Measurements from ENCODE around the gene LRBA.
"Not testable (repeated sequence)": the region's sequence is repeated elsewhere in the genome, so short reads cannot be mapped to it uniquely, and the experiment has no call there.

The LRBA gene

GRCh38 chr4:150971901-150972300, 43.2 kb downstream of the LRBA start:
- FAIRE-seq = peak; percentile 28

- FAIRE-seq = no peak
Observed at GRCh38 chr4:150970685-150971151, 44.4 kb downstream of the LRBA start.

DNA sequence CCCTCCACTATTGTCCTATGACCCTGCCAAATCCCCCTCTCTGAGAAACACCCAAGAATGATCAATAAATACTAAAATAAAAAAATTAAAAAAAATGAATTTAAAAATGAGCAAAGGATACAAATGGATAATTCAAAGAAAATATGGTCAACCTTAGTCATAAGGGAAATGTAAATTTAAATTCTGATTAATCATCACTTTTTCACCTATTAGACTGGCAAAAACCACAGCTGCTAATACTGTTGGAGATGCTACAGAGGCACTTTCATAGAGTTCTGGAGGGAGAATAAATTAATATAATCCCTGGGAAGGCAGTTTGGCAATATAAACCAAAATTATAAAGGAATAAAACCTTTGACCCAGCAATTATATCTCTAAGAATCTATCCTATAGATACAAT, 50.3 kb downstream of the LRBA start:
- no peak for FAIRE-seq

DNA sequence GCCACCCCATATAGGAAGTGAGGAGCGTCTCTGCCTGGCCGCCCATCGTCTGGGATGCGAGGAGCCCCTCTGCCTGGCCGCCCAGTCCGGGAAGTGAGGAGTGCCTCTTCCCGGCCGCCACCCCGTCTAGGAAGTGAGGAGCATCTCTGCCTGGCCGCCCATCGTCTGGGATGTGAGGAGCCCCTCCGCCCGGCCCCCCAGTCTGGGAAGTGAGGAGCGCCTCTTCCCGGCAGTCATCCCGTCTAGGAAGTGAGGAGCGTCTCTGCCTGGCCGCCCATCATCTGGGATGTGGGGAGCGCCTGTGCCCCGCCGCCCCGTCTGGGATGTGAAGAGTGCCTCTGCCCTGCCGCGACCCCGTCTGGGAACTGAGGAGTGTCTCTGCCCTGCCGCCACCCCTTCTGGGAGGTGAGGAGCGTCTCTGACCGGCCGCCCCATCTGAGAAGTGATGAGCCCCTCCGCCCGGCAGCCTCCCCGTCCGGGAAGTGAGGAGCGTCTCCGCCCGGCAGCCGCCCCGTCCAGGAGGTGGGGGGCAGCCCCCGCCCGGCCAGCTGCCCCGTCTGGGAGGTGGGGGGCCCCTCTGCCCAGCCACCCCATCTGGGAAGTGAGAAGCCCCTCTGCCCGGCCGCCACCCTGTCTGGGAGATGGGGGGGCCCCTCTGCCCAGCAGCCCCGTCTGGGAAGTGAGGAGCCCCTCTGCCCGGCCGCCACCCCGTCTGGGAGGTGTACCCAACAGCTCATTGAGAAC, 51.3 kb downstream of the LRBA start:
- not testable (repeated sequence) for FAIRE-seq

- no peak for FAIRE-seq
Observed at GRCh38 chr4:150962245-150962644, 52.8 kb downstream of the LRBA start.

DNA sequence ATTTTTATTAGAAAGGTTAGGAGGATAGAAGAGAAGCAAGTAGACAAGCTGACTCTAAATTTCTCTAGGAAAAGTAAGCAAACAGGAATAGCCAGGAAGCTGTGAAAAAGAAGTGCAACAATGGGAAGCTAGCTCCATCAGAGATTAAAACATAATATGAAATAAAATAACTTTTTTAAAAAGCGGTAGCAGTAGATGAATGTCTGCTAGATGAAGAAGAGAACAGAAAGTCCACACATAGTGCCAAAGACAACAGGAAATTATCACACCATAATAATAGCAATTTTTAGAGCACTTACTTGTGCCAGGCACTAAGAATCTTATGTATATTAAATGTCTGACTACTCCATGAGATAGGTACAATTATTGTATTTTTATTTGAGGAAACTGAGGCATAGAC, 53.5 kb downstream of the LRBA start:
- no peak for FAIRE-seq

DNA sequence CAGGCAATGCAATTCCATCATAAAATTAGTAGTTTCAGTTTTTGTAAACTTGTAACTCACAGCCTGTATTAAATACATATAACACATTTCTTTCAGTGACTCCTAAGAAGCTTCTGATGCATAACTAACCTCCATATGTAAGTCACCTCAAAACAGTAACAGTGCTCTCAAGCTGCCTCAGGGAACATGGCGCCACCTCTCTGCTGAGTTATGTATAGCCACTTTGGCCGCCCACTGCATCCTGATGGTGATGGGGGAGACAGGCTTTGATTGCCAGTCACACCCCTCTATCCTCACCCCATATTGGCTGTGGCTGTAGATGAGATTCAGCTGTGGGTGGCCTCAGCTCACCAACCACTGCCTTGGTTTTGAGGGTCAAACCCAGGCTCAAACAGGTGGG, 54.3 kb downstream of the LRBA start:
- no peak for FAIRE-seq

GRCh38 chr4:150960079-150960478, 55.0 kb downstream of the LRBA start:
- no peak for FAIRE-seq

DNA sequence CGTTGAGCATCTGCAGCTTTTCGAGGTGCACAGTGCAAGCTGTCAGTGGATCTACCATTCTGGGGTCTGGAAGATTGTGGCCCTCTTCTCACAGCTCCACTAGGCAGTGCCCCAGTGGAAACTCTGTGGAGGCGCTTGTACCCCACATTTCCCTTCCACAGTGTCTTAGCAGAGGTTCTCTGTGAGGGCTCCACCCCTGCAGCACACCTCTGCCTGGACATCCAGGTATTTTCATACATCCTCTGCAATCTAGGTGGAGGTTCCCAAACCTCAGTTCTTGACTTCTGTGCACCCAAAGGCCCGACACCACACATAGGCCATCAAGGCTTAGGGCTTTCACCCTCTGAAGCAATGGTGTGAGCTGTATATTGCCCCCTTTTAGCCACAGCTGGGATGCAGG, 57.1 kb downstream of the LRBA start:
- not testable (repeated sequence) for FAIRE-seq

DNA sequence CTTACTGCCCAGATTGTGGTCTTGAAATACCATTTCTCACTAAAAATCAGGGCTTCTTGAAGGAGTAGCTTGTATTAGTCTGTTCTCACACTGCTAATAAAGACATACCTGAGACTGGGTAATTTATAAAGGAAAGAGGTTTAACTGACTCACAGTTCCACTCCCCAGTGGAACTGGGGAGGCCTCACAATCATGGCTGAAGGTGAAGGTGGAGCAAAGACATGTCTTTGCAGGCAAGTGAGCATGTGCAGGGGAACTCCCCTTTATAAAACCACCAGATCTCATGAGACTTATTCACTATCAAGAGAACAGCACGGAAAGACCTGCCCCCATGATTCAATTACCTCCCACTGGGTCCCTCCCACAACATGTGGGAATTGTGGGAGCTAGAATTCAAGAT, 58.0 kb downstream of the LRBA start:
- not testable (repeated sequence) for FAIRE-seq

DNA sequence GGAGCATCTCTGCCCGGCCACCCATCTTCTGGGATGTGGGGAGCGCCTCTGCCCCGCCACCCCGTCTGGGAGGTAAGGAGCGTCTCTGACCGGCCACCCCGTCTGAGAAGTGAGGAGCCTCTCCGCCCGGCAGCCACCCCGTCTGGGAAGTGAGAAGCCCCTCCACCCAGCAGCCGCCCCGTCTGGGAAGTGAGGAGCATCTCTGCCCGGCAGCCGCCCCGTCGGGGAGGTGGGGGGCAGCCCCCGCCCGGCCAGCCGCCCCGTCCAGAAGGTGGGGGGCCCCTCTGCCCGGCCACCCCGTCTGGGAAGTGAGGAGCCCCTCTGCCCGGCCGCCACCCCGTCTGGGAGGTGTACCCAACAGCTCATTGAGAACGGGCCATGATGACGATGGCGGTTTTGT, 61.2 kb downstream of the LRBA start:
- FAIRE-seq = not testable (repeated sequence)

DNA sequence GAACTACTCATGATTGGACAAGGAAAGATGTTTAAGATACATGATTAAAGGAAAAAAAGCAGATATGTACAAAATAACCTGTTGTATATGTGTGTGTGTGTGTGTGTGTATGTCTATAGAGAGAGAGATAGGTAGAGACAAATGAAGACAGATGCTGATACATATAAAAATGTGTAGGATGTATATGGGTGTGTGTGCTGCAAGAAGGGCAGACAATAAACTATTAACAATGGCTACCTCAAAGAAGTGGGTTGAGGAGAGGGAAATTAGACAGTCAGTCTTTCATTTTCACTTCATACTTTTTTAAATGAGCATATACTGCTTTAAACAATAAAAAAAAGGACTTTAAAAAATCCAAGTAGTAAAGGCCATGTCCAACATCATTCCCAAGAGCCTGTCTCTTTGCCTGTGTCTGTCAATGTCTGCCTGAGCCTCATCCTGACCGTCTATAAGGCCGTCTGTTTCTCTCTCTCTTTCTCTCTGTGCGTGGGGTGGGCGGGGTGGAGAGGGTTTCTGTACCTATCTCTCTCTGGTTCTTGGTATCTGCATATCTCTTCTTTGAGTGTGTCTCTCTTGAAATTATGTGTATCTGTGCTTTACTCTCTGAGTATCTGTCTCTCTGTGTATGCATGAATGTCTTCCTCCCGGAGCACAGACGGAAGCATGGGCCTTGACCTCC, 62.8 kb downstream of the LRBA start:
- no peak for FAIRE-seq

DNA sequence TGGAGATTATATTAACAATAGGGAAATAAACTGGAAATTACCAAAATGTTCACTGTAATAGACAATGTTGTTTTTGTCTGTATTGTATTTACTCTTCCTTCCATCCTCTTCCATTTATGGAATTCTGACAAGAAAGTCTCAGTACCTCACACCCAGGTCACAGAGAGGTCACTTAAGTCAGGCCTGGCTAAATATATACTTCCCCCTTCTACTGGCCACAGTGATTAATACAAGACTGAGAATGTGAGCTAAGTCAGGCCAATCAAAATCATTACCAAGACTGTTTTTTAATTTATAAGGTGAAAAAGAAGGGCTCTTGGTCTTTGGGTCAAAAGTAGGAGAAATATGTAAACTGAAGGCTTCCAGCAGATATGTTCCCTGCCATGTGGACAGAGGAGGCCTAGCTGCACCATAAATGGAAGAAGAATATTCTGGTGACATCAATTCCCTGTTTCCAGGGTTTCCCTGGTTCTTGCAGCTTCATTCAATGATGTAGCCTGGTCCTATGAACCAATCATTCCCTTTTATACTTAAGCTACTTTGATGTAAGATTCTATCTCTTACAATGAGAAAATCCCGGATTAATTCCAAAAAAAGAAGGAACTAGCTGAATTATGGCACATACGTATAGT, 64.3 kb downstream of the LRBA start:
- FAIRE-seq = no peak

DNA sequence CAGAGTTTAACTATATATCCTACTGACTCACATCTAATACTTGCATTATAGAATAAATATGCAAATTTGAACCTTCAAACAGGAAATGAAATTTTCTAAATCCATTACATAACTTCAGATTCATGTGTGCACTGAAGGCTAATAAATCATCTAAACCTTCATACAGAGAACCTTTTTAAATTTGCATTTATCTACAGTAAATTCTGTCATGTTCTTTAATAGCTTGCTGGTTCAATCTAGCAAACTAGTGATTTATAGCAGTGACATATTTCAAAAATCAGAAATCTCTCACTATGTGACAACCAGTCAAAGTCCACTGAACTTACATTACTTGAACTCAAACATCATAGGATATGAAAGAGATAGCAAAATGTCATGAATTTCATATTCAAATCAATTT, 65.1 kb downstream of the LRBA start:
- no peak for FAIRE-seq

GRCh38 chr4:150949342-150949741, 65.7 kb downstream of the LRBA start:
- FAIRE-seq = no peak

GRCh38 chr4:150948710-150949109, 66.4 kb downstream of the LRBA start:
- no peak for FAIRE-seq

DNA sequence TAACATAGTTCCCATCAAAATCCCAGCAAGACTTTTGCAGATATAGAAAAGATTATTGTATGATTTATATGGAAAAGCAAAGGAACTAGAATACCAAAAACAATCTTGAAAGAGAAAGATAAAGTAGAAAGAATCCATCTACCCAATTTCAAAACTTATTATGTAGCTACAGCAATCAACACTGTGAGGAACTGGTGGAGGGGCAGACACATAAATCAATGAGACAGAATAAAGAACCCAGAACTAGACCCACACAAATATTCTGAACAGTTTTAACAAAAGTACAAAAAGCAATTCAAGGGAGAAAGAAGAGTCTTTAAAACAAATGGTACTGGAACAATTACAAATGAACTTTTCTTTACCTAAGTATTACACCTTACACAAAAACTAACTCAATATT, 67.0 kb downstream of the LRBA start:
- FAIRE-seq = no peak

DNA sequence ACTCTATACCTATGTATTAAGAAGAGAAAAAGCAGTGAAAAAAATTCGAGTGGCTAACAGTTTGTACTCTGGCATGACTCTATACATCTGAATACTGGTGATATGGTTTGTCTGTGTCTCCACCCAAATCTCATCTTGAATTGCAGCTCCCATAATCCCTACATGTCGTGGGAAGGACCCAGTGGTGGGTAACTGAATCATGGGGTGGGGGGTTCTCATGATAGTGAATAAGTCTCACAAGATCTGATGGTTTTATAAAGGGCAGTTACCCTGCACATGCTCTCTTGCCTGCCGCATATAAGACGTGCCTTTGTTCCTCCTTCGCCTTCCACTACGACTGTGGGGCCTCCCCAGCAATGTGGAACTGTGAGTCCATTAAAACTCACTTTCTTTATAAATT, 70.4 kb downstream of the LRBA start:
- no peak for FAIRE-seq

DNA sequence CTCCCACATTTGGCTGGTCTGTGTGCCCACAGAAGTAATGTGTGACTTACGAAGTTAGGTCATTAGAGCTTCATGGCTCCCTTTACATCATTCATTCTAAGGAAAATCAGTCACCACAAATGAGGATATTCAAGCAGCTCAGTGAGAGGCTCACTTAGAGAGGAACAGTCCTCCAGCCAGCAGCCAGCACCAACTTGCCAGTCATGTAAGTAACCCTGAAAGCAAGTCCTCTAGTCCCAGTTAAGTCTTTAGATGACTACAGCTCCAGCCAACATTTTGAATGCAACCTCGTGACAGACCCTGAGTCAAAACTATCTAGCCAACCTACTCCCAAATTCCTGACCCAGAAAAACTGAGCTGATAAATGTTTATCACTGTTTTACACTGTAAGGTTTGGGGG, 71.3 kb downstream of the LRBA start:
- no peak for FAIRE-seq

GRCh38 chr4:150943126-150943525, 72.0 kb downstream of the LRBA start:
- no peak for FAIRE-seq

DNA sequence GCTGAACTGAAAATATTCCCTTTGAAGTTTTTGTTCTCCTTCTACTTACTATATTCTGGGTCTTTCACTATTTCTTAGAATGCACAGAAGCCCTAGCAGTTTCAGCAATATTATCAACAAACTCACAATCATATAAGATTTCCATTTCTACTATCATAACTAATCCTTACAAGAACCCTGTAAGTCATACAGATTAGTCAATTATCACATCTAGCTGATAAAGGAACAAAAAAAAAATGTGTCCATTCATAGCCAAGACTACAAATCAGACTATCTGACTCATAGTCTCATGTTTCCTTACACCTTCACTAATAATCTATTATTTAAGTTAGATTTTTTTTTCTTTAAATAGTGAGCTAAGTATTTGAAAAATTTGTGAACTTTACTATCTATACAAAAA, 72.5 kb downstream of the LRBA start:
- FAIRE-seq = no peak

DNA sequence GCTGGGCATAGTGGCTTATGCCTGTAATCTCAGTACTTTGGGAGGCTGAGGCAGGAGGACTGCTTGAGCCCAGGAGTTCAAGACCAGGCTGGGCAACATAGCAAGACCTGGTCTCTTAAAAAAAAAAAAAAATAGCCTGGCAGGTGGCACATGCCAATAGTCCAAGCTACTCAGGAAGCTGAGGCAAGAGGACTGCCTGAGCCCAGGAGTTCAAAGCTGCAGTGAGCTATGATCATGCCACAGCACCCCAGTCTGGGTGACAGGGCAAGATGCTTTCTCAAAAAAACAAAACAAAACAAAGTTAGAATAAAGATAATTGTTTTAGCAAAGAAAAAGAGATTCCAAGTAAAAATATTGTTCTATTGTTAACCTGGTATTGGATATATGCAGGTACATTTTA, 75.0 kb downstream of the LRBA start:
- FAIRE-seq = no peak

DNA sequence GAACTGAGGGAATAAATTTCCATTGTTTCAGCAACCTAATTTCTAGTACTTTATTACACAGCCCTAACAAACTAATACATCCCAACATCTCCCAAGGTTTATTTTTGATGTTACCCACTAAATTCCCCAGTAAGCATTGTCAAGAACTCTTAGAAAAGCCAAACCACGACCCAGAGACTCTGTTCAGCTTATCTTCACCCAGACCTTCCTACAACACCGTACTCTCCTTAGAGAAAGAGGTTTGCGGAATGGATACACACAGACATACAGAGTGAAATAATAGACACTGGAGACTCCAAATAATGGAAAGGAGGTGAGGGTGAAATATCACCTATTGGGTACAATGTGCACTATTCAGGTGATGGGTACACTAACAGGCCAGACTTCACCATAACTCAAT, 75.6 kb downstream of the LRBA start:
- FAIRE-seq = no peak

- no peak for FAIRE-seq
Observed at GRCh38 chr4:150938873-150939499, 76.1 kb downstream of the LRBA start.

Data from TTC549 (cell line).